NCI-H1436 (cell line): ENCODE data around the gene AKNAD1.
A peak's percentile ranks its signal among the peaks of the same experiment; 100 is the strongest.

Source experiments
- DNase-seq: peaks from one replicate; lab custom pipeline; 2025; lab: John Stamatoyannopoulos, UW

AKNAD1 gene

DNA sequence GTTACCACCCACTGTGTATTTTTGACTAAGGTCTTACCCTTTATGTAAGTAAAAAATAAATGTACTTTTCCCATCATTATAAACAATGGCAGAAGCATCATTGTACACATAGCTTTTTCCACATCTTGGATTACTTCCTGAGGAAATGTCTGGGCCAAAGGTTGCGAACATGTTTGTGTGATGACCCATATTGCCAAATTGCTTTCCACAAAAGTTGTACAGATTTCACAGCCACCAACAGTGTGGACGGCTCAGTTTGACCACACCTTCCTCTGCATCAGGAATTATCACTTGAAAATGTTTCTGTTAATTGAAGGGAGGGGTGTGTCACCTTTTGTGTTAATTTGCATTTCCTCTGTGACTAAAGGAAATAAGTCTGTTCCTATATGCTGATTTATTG lies 25.7 kb downstream of the AKNAD1 start:
- no peak for DNase-seq

DNA sequence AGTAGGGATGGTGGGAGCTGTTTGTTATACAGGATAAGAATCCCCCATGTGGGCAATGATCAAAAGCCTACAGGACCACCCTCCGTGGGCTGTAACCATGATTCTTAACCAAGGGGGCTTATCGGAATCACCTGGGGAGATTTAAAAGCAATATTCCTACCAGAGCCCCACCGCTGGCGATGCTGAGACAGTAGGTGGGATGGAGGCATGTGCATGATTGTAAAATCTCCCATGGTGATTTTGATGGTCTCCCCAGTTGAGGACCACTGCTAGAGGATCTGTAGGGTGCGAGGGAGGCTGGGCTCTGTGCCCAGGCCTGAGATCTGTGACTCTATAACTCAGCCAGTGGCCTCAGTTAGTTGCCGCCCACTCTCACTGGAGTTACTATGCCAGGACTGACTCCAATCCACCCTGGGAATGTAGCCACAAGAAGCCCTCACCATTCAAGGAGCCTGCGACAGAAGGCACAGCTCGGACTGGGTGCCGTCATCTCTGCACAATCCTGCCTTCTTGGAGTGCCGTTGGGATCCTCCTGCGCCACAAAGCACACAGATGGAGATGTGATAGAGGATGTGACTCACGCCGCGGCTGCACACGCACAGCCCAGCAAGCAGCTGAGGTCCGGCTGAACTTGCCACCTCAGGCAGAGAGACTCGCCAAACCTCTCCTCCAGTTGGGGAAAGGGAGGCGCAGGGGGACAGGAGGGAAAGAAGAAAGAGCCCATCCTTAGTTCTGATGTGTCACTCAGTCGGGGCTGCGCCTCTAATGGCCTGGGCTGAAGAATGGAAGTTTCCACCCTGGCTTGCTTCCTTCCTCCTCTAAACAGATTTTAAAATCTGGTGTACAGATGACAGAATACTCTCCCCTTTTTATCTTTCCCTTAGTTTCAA lies 26.5 kb downstream of the AKNAD1 start:
- no peak for DNase-seq

DNA sequence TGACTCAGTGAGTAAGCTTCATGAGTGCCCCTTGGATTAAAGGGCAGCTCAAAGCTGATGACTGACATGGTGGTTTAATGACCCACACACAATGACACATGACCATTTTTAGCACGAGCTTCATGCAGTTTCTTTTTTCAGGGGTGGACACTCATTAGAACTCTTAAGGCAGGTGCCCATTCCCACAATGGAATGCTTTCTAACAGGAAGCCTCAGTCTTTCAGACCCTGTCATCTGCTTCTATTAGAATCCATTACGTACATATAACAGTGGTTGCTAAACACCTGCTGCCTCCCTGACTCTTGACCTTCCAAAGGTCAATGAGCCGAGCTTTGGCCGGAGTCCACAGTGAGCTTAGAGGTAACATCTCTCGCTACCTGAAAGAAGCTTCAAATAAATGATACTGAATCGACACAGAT lies 27.4 kb downstream of the AKNAD1 start:
- no peak for DNase-seq

DNA sequence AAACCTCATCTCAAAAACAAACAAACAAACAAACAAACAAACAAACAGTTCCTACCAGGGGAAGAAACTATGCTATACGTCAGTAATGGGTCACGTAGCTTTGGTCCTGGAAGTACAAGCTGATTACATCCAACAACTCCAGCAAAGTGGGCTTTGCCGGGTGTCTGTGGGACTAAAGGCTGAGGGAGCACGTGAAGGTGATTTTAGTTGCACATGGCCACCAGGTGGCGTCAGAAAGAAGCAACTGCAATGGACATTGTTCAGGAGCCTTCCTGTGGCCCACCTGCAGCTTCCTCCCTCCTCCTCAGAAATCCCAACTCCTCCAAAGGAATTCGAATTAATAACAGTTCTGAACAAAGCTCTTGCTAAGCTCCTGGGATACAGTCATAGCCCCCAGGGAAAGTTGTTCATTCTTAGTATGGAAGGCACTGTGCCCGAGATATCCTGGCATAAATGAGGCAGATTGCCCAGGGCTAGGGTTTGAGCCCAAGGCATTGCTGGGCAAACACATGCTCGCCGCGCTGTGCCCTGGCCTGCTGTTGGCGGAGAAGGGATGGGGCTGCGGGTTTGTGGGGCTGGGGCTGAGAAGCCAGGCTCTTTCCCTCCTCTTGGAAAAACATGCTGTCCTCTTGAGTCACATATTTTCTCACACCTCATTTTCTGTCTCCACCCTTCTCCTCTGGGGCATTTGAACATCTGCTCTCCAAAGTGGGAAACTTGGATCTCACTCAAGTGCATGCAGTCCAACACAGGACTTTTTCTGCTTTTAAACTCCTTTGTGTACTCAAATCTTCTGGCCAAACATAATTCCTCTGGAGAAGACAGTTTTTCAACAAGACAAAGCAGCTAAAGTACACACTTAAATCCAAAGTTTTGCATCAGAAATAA lies 28.6 kb downstream of the AKNAD1 start:
- peak; percentile 60 for DNase-seq

DNA sequence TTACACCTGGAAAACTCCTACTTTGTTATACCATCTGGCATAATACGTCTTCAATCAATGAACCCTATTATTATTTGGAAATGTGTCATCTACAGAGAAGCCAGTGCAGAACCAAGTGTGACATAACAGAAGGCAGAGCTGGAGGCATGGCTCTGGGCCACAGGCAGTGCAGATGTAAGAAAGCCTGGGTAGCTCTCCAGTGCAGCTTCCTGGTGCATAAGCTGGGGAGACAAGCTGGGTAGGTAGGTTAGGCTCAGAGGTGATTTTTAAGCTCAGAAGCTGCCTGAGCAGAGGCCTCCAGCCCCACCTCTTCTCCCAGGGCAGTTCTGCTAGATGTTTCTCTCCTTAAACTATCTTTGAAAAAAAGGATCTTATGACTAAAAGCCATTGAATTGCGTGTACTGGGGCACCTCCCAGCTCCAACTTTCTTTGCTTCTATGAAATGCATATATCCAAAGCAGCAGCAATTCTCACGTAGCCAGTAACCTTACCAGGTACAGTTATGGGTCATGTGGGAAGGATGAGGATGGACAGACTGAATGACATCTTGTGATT lies 30.7 kb downstream of the AKNAD1 start:
- no peak for DNase-seq

DNA sequence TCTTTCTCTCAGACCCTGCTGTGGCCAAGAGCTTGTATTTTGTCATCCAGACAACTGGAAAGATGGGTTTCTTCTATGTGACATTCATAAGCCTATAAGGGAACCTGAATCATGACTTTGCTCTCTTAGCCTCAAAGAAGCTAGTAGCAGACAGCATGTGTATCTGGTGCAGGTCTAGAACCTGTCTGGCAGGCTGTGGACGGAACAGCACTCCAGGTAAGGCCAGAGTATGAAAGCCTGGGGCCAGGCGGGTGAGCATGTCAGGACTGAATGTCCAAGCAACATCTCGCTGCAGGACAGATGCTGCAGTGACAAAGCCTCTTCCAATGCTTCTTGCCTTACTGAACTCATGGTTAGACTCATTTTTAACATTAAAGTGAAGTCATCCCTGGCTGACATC lies 32.8 kb downstream of the AKNAD1 start:
- DNase-seq = no peak

DNA sequence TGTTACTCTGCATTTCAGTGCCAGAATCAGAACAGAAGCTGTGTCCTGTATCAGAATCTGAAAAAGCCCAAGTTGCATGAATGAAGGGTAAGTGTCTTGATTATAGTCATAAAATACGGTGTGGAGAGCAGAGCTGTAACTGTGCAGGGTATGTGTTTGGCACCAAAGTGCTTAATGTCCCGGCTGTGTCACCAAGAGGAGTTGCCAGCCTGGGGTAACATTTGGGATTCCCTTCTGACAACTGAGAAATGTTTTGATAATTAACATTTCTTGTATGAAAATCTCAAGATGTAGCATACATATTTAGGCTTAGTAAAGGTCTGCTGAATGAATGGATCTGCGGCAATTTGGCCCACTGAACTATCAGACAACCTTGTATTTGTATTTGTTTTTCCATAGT lies 33.3 kb downstream of the AKNAD1 start:
- no peak for DNase-seq

DNA sequence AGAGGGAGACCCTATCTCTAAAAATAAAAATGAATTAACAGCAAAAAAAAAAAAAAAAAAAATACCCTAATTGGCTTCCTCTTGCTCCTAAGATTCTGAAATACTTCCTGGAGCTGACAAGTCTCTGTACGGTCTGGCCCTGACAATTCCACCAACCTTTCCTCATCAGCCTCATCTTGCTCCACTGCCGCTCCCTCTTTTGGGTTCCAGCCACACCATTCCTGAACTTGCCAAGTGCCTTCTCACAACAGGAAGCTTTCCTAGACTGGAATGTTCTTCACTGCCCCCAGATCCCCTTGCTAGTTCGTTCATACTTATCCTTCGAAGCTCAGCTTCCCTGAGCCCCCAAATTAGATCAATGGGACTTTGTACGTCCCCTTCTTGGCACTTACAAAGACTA lies 37.0 kb downstream of the AKNAD1 start:
- DNase-seq = no peak

DNA sequence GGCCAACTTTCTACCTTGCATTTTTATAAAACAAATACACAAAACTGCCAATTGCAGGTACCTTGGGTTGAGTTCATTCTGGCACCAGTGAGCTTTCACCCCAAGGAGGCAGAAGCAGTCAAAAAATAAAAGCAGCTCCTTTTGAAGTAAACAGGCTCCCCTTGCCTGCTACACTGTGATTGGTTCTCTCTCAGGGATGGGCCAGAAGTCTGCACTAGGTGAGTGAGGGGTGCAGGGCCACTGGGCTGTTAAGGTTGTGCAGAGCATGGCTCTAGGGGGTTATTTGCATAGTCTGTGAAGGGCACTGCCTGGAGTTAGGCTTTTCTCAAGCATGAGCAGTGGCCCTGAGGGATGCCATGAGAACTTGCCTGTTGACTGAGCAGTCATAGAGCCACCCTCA lies 39.1 kb downstream of the AKNAD1 start:
- DNase-seq = no peak

DNA sequence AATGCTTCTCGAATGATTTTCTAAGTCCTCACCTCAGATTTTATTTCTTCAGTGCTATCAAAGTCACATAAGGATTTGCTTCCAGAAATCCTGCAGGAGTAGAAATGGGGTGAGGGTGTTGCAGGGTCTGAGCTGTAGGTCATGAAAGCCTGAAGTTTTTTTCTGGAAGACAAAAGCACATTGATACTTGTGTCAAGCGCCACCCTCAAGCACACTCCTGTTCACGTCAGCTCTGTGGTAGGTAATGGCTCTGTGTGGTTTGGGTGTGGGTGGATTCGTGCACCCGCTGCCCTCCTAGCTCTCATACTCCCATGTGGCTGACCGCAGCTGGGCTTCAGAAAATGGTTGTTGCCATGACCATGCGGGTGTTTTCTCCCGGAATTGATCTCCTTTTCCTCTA lies 39.9 kb downstream of the AKNAD1 start:
- DNase-seq = no peak

DNA sequence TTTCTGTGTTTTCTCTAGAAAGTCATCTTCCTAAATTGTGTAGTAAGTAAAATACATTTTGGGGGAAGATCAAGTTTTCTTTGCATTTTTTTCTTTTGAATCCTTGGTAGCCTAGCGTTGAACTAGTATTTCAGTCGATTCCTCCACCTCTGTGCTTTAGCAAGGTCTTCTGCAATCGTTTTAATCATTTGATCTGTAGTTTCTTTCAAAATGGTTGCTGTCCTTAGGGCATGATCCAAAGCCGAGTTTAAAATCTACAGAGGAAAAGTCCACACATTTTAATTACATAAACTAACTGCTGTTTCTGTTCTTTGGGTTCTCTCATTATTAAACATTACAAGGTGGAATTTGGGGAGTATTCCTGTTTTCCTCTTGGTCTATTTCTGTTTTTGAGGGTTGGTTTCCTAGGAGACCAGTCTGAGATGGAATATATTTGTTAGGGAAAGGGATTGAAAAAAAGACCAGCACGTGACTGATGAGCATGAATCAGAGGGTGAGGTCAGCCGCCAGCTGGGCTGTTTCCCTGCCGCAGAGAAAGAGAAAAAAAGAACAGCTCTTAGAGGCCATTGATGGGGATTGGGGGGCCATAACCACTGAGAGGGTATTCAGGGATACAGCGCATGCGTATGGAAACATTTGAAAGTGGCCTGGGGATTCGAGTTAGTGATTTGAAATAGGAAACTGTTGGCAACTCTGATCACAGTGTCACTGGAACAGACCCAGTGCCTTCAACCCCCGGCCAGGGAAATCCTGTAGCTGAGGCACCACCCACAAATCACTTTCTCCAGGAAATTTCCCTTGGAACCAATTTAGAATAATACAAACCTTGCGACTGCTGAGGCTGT lies 40.6 kb downstream of the AKNAD1 start:
- no peak for DNase-seq

DNA sequence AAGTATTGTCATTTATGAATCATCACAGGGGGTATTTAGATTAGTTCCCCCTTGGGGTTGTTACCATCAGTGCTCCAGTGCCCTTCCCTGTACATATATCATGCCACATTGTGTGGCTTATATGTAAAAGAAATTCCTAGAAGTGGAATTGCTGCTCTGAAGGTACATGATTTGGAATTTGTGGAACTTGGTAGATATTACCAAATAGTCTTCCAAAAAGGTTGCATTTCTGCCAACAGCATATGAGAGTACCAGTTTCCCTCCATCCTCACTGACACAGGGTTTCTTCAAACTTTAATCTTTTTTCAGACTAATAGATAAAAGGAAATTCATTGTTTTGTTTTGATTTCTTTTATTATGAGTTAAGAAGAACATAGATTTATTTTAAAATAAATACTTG lies 41.3 kb downstream of the AKNAD1 start:
- DNase-seq = no peak

DNA sequence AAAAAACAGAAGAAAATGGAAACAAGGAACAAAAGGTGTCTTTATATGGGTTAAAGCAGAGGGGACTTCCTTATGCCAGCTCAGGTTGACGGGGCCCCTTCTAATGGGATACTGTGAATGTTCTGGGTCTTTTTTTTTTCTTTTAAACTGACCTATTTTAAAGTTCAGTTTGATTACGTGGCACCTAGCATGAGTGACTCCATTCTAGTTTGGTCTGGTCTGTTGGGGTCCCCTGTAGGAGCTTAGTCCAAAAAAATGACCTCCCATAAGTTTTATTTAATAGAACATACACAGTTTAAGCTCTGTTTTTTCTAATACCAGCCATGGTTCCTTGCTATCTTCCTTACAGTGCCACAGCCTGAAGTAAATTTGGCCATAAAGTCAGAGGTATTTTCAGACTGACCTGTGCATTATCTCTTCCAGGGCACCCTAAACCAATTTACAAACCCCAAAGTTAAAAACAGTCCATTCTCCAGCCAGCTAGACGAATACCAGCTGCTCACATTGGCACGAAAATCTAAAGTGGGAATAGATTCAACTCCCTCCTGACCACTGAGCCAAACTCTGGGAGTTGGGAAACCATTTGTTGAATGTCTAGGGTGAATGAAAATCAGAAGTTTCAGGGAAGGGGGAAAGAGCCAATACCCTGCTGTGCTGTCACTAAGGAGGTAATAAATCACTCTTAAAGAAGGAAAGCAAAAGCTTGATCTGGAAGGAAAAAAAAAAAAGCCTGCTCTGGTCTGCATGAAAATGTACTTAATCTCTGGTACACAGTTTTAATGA lies 42.4 kb downstream of the AKNAD1 start:
- no peak for DNase-seq

DNA sequence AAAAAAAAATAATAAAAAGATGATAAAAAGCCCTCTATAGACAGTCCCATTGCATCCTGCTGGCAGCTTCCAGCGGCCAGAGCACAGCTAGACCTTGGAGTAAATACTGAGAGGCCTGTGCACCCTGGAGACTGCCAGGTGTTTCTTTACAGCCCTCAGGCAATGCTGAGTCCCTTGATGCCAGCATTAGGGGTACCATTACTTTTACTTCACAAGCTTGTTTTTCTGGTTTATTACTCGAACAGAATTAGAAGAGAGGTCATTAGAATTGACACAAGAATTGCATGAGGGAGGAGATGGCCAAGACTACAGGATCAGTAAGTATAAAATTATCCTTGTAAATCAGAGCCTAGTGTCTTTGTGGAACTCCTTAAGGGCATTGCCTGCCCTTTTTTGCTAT lies 43.6 kb downstream of the AKNAD1 start:
- DNase-seq = peak; percentile 14

DNA sequence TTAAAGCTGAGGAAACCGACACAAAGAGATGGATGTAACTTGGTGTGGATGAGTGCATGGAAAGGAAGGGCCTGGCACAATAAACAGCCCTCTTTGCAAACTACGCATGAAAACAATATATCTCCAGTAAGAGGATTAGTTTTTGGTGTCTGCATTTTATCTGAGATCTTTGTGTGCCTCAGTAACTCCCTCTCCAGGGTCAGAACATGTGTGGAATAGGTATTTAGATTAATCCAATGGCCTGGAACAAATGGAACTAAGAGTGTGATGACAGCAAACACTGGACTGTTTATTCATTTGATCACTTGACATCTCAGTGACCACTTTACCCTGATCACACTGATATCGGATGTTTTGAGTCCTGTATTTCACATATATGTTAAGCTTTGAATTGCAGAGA lies 45.3 kb downstream of the AKNAD1 start:
- no peak for DNase-seq

DNA sequence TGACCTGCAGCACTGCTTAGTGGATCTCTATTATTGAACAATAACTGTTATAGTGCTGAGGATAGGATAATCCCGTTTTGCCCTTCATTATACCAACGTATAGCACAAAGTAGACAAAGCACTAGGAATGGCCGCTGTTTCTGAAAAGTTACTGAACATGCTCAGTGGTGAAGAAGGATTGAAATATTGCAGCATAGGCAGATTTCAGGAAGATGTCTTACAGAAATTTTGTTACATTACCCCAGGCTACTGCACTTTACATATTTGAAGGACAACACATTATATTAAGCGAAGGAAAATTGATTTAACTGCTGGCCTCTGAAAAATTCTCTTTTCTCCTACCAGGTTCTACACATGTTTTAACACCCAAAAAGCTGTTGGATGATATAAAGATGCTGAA lies 48.5 kb downstream of the AKNAD1 start:
- no peak for DNase-seq

DNA sequence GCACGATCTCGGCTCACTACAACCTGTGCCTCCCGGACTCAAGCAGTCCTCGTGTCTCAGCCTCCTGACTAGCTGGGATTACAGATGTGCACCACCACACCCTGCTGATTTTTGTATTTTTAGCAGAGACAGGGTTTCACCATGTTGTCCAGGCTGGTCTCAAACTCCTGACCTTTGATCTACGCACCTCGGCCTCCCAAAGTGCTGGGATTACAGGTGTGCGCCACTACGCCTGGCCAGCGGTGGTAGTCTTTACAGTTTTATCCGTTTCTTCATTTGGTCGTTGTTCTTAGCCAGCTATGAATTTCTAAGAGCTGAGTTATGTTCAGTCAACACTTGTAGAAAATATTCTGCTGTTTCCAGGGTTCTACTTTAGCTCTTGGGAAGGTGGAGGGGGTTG lies 53.3 kb downstream of the AKNAD1 start:
- no peak for DNase-seq

DNA sequence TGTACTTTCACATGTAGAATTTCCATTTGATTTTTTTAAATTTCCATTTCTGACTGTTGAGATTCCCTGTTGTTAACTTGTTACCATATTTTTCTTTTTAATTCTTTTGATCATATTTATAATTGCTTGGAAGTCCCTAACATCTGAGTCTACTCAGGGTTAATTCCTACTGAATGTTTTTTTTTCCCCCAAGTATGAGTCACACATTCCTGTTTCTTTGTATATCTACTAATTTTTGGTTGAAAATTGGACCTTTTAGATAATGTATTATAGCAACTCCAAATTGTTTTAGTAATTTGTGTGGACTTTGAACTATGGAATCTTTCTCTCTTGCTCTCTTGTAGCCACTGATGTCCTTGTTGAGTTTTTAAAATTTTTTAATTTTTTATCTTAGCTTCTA lies 55.8 kb downstream of the AKNAD1 start:
- DNase-seq = no peak

DNA sequence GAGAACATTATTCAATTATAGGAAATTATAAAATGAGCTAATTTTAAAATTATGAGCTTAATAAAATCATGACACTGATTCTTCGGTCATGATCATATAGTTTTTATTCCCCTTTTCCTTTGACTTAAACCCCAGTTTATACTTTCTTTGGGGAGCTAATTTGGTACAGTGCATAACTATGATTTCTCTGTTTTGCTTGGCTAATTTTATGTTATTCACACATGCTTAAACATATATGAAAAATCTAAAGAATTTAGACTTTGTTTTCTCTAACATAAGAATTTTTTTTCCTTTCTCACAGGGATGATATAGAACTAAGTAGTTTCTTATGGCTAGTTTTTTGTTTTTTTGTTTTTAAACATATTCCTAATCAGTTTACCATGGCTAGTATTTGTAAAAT lies 57.9 kb downstream of the AKNAD1 start:
- DNase-seq = no peak

DNA sequence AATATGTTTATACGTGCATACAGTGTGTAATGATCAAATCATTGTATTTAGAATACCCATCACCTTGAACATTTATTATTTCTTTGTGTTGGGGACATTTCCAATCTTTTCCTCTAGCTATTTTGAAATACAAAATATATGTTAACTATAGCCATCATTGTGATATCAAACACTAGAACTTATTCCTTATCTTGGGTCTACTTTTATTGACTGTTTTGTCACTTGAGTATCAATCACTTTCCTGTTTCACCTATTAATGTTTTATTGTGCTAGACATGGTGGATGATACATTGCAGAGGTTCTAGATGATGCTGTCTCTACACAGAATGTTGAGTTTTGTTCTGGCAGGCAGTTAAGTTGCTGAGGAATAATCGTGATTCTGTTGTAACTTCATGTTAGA lies 64.5 kb downstream of the AKNAD1 start:
- DNase-seq = no peak

DNA sequence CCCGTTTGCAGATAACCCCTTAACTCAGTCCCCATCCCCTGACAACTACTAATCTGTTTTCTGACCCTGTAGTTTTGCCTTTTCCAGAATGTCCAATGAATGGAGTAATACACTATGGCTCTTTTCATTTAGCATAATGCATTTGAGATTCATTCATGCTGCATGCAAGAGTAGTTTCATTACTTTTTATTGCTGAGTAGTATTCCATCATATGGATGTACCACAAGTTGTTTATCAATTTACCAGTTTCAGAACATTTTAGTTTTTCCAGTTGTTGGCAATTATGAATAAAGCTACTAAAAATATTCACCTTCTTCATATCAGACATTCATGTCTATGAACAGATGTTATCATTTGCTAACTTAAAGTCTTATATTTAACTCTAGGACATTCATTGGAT lies 65.1 kb downstream of the AKNAD1 start:
- no peak for DNase-seq
